GM18499 (cell line): Measurements from ENCODE around the gene TBC1D13.

ENCODE experiments used
- ATAC-seq: cut with Tn5 transposase; IDR thresholded peaks from one replicate; pipeline ENCODE4 v1.9.1; 2021; ENCODE audit warnings: moderate number of reproducible peaks; ENCODE audit not compliant: insufficient read depth, unreplicated experiment

Gene TBC1D13

GRCh38 chr9:128820665-128821583, 33.9 kb downstream of the TBC1D13 start:
- no peak for ATAC-seq

DNA sequence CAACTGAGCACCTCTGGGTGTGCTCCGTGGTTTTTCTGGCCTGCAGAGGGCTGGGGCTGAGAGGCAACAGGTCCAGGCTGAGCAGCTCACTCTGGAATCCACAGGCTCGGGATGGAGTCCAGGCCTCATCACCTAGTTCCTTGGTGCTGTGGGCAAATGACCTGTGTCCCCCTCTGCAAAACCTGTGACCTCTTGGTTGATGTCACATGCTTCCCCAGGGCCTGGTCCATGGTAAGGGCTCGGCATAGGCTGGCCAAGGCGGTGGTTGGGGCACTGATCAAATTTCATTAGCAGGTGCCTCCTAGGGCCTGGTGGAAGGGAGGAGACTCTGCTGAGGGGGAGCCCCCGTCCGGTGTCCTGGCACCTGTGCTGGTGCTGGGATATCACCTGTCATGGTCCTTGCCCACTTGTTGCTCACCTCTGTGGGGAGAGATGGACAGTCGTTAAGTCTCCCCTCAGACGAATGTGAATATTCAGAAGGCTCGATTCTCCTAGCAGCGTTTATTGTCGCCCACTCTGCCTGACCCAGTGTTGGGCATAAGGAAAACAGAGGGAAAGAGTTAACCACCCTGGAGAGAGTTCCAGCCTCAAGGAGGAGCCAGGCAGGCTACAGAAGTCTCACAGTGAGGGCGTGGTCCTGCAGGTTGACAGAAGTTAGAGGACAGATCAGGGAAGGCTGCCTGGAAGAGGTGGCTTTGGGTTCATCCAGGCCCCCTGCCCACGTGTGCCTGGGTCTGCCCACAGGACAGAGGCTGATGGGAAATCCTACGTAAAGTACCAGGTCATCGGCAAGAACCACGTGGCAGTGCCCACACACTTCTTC, 34.7 kb downstream of the TBC1D13 start:
- no peak for ATAC-seq

- no peak for ATAC-seq
Measured at GRCh38 chr9:128822407-128823042, 35.5 kb downstream of the TBC1D13 start.

GRCh38 chr9:128823362-128823902, 36.4 kb downstream of the TBC1D13 start:
- no peak for ATAC-seq

- no peak for ATAC-seq
Measured at GRCh38 chr9:128823903-128824406, 36.9 kb downstream of the TBC1D13 start.

GRCh38 chr9:128824911-128825310, 37.9 kb downstream of the TBC1D13 start:
- no peak for ATAC-seq

DNA sequence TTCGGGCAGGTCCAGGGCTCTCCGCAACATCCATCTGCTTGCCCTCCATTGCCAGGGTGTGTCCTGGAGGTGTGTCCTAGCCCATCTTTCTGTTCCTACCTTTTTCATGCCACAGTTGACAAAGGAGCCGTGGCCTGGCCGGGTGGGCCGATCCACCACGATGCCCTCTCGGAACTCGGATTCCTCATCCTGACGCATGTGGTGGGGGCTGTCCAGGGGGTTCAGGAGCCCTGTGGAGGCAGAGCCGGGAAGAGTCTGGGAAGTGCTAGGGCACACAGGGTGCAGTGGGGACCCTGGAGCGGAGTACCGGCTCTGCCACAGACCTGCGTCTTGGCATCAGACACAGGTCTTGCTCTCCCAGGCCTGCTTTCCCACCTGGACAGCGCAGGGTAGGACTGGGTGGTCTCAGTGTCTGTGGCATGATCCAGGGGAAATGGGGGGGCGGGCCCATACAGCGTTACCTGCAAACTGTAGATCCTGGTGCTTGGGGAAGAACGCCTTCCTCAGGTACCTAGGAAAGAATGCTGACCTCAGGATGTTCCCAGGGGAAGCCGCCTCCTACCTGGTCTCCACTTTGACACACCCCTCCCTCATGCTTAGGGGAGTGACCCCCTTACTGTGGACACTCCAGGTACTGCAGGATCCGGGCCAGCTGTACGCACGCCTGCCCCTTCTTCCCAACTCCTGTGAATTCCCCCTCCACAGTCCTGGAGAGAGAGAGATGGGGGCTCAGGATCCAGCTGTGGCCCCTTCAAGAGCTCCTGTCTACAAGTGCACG, 39.1 kb downstream of the TBC1D13 start:
- ATAC-seq = no peak

DNA sequence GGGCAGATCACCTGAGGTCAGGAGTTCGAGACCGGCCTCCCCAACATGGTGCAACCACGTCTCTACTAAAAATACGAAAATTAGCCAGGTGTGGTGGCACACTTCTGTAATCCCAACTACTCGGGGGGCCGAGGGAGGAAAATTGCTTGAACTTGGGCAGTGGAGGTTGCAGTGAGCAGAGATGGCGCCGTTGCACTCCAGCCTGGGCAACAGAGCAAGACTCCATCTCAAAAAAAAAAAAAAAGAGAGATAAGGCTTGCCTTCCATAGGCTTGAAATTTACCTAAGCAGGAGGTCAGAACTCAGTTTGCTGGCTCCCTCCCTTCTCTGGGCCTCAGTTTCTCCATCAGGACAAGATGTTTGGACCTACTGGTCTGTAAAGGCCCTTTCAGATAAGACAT, 41.2 kb downstream of the TBC1D13 start:
- no peak for ATAC-seq

GRCh38 chr9:128828719-128829452, 41.8 kb downstream of the TBC1D13 start:
- no peak for ATAC-seq

GRCh38 chr9:128829477-128830251, 42.6 kb downstream of the TBC1D13 start, which contains the start of gene SPOUT1:
SPOUT1 (minus strand) TSS chr9:128829794; CDS start chr9:128829780, 14 bp downstream.
- peak; percentile 68 for ATAC-seq

GRCh38 chr9:128833696-128834095, 46.6 kb downstream of the TBC1D13 start:
- ATAC-seq = no peak

- no peak for ATAC-seq
Measured at GRCh38 chr9:128835246-128836210, 48.5 kb downstream of the TBC1D13 start.

DNA sequence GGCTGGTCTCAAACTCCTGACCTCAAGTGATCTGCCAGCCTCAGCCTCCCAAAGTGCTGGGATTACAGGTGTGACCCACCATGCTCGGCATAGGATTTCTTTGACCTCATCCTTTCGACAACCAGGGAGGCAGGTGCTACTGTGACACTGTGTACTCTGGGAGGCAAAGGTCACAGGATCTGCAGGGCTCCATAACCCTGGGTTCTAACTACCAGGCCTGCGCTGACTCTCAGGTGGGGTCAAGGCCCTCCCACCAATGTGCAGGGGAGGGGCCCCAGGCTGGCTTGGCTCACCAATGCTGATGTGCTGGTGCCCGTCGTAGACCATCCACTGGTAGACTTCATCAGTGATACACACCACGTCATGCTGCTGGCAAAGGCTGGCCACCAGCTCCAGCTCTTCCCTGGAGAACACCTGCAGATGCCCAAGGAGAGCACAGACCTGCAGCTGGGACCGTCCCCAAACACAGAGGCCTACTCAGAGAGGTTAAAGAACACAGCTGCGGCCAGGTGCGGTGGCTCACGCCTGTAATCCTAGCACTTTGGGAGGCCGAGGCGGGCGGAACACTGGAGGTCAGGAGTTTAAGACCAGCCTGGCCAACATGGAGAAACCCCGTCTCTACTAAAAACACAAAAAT, 49.6 kb downstream of the TBC1D13 start:
- no peak for ATAC-seq

GRCh38 chr9:128838338-128838737, 51.3 kb downstream of the TBC1D13 start:
- no peak for ATAC-seq

DNA sequence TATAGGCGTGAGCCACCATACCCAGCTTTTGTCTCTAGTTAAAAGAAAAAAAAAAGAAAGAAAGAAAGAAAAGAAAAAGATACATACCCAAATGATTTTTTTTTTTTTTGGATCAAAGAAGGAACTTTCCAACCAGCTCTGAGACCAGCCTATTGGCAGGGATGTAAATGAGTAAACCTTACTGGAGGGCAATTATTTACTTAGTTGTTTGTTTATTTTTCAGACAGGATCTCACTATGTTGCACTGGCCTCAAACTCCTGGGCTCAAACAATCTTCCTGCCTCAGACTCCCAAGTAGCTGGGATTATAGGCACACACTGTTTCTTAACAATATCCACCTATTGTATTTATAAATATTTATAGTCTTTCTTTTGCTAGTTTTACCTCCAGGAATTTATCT, 53.5 kb downstream of the TBC1D13 start:
- no peak for ATAC-seq

DNA sequence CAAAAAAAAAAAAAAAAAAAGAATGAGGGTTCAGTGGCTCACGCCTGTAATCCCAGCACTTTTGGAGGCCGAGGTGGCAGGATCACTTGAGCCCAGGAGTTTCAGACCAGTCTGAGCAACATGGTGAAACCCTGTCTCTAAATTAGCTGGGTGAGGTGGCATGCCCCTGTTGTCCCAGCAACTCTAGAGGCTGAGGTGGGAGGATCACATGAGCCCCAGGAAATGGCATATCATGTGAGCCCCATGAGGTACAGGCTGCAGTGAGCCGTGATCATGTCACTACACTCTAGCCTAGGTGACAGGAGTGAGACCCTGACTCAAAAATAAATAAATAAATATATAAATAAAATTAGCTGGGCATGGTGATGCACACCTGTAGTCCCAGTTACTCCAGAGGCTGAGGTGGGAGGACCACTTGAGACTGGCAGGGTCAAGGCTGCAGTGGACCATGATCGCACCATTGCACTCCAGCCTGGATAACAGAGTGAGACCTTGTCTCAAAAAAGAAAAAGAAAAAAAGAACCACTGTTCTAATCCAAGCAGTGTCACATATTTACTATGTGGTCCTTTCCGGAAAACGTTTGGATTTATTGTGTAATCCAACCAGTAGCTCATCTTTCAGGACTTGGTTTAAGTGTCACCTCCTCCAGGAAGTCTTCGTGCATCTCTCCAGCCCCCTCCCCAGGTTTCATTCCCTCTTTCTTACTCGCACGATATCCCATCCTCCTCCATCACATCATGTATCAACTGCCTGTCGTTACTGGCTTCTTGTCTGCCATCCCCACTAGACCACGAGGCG, 54.8 kb downstream of the TBC1D13 start:
- no peak for ATAC-seq
